HG03064 (cell line): ENCODE data around the gene MTRR.

Experiments
- ATAC-seq: cut with Tn5 transposase; IDR thresholded peaks from one replicate; pipeline ENCODE4 v1.9.1; 2021; ENCODE audit warnings: low read depth; ENCODE audit not compliant: unreplicated experiment

The MTRR gene

GRCh38 chr5:7868773-7869473, at the start of gene MTRR, which contains the start of gene FASTKD3:
Gene MTRR, plus strand, starts transcription at chr5:7869148. Its CDS starts 1,647 bp downstream, at chr5:7870795.
Gene FASTKD3, minus strand, starts transcription at chr5:7869031. Its CDS starts 948 bp downstream, at chr5:7868083.
- peak; percentile 97 for ATAC-seq

DNA sequence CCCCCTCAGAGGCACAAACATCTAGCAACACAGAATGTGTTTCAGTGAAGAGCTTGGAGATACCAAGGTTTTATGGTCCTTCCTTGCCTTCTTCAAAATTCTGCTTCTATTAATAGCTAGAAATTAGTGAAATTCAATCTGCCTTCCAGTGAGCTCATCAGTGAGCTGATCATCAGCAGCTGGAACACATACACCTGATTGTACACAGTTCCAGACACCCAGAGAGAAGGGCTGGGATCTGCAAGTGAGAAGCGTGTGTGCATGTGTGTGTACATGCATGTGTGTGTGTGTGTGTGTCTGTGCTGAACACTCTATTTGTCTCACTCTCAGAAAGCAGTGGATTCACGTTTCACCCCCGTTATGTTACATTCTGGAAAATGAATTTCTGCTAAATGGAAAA, 46.5 kb upstream of the MTRR start:
- ATAC-seq = no peak

DNA sequence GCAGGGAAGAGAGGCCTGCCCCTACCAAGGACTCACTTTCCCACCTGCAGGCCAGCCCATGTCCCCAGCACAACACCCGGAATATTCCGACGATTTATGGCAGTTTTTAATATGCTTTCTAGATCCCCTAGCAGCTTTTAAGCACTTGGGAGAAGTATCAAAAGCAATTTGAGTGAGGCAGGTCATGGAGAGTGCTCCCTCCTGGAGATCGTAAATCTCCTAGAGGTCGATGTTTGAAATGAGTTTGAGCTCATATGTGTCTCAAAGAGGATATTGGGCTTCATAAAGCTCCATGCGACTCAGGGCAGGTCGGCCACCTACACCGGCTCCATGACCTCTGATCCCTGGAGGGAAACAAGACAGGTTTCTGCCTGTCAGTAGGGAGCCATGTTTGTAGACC, 45.4 kb upstream of the MTRR start:
- no peak for ATAC-seq

DNA sequence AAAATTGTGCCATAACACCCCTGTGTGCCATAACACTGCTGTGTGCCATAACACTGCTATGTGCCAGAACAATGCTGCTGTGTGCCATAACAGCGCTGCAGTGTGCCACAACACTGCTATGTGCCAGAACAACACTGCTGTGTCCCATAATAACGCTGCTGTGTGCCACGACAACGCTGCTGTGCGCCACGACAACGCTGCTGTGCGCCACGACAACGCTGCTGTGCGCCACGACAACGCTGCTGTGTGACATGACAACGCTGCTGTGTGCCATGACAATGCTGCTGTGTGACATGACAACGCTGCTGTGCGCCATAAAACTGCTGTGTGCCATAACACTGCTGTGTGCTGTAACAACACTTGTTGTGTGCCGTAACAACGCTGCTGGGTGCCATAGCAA, 44.0 kb upstream of the MTRR start:
- no peak for ATAC-seq

DNA sequence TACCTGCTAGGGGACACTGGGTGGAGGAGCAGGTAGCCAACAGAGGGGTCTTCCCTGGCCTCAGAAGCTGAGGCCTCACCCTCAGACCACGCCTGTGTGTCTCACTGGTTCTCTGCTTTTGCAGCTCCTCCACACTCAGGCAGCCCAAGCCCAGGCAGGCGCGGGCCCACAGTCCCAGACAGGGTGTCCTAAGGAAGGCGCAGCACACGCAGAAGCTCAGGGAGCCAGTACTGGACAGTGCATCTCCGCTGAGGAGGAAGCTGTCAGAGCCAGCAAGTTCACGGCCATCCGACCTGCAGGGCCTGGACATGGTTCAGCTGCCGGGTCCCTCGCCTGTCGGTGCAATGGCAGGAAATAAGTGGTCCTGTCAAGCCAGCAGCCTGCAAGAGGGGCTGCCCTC, 43.3 kb upstream of the MTRR start:
- no peak for ATAC-seq

DNA sequence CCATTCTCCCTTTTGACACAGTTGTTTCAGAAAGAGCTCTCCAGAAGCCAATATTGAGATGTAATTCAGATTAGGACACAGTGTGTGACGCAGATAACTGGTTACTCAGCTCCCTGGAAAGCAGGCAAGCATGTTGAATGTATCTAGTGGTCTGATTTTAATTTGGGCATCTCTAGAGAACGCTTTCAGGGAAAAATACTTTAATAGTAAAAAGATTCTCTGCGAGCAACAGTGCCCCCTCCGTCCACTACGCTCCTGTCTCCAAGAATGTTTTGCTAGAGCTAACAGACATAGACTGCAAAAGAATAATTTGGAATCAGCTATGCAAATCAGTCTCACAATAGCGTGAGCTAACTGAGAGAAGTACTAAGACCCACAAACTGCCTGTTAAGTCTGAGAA, 41.3 kb upstream of the MTRR start:
- no peak for ATAC-seq

DNA sequence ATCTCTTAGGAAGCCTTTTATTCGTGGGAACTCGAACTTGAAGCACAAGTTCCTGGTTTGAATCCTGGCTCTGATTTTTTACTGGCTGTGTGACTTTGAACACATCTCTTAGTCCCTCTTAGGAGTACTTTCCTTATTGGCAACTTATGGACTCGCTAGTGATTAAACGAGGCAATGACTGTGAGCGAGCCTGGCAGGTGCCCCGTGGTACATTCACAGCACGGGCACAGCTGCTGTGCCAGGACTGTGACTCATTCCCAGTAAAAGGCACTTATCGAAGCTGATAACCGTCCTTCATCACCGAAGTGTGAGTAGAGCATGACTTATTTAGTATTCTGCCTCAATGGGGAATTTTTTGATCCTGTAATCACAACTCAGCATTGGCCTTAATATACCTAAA, 40.7 kb upstream of the MTRR start:
- no peak for ATAC-seq

GRCh38 chr5:7834982-7835381, 34.0 kb upstream of the MTRR start:
- ATAC-seq = no peak

DNA sequence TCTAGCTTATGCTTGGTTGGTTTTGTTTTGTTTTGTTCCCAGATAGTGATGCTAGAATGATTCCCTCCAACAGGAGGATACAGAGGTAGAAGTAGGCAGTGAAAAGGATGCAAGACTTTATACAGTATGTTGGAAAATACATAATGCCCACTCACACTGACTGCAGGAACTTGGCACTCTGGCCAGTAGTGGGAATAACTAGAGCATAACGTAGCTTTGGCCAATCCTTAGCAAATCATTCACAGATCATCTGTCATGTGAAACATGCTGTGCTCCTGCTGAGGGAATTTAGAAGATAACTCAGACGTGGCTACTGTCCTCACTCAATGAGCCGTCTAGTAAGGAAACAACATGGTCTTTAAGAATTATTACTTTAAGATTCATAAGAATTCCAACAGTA, 31.5 kb upstream of the MTRR start:
- no peak for ATAC-seq

DNA sequence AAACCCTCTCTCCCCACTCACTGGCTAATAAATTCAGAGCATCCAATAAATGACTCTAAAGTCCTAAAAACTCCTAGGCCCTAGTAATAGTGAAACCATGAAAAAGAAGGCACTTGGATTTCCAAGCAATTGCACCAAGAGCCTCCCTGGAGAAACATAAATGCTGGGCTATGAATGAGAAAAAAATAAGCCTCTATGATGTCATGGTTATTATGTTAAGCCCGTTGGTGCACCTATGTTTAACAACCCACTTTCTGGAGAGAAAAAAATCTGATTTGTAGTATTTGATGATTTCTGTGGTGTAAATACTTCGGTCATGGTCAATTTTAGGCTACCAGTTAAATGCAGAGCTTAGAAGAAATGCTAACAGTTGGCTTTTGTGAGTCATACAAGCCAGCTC, 26.4 kb upstream of the MTRR start:
- no peak for ATAC-seq

GRCh38 chr5:7844901-7845300, 24.0 kb upstream of the MTRR start:
- no peak for ATAC-seq

DNA sequence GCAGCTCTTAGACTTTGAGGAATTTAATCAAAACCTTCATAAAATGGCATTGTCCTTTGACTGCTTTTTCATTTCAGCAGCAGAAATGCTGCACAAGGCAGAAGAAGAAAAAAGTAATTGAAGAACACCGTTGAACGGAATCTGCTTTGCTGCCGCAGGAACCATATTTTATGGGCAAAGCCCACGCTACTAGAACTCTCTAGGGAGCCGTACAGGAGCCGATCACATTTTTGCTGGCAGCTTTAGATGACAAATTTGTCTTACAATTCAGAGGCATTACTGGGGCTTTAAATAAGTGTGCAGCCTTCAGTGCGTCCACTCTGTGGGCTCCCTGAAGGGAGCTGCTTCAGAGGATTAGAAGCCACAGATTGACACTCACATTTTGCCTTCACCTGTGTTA, 23.4 kb upstream of the MTRR start:
- no peak for ATAC-seq

DNA sequence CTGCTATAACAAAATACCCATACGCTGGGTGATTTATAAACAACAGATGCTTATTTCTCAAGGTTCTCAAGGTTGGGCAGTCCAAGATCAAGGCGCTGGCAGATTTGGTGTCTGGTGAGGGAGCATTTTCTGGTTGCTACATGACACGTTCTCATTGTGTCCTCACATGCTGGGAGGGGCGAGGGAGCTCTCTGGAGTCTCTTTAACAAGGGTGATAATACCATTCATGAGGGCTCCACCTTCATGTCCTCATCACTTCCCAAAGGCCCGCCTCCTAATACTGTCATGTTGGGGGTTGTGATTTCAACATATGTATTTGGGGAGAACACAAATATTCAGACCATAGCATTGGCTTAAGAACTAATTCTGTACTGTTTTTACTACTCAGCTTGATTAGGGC, 22.6 kb upstream of the MTRR start:
- ATAC-seq = no peak

- ATAC-seq = no peak
These were observed 20.7 kb upstream of the MTRR start for GRCh38 chr5:7848296-7848695.

DNA sequence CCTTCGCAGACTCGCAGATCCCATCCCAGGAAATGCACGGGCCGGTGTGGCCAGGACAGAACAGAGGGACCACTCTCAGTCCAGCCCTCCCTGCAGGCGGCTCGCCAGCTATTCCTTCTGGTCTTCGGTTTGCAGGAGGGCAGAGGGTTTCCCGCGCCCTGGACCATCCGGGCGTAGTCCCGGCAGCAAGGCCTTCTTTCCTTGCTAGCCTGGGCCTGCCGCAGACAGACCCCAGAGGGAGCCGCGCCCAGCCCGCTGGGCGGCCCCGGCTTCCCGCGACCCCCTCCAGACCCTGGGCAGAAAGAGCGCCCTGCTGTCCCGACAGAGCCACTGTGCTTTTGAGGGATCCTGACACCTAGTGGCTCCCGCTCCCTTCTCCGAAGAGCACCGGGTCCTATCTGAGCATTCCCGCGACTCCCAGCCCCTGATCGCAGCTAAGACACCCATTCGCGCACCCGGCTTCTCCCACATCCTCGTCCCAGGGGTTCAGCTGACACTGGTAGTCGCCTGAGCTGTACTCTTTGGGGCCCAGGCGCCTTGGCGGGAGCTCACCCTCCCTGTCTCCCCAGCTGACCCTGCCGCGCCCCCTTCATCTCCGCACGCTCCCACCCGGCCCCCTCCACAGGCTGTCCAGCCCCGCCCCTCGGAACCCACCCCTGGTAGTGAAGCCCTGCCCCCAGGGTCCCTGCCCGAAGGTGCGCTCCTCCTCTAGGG, 19.1 kb upstream of the MTRR start:
- ATAC-seq = no peak

GRCh38 chr5:7850395-7851239, 18.3 kb upstream of the MTRR start, which contains the start of gene CFAP90:
Gene CFAP90, minus strand, starts transcription at chr5:7851133. Its CDS starts 112 bp downstream, at chr5:7851021.
- no peak for ATAC-seq

GRCh38 chr5:7851240-7851592, 17.7 kb upstream of the MTRR start:
- ATAC-seq = no peak

DNA sequence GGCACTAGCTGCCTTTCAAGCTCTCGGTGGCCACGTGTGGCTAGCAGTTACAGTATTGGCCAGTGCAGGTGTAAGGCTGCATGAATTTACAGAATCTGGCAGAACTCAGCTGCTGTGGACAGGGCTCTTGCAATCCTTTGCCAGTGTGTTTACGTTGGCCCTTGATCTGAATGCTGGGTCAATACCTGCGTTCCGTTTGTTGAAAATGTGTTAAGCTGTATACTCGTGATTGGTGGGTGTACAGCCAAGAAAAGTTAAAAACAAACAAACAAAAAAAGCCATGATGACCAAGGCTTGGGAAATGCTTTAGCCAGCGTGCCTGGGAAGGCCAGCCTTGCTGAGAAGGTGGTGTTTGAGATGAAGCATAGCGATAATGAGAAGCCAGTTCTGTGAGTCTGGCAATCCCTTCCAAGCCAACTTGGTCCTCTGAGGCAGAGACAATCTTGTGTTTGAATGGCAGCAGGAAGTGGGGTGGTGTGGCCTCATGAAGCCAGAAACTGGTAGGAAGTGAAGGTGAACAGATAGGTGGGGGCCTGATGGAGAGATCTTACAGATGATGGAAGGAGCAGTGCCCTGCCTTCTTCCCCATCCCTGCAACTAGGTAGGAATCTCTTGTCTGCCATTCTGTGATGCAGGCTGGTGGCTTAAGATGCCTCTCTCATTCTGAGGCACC, 17.2 kb upstream of the MTRR start:
- no peak for ATAC-seq

DNA sequence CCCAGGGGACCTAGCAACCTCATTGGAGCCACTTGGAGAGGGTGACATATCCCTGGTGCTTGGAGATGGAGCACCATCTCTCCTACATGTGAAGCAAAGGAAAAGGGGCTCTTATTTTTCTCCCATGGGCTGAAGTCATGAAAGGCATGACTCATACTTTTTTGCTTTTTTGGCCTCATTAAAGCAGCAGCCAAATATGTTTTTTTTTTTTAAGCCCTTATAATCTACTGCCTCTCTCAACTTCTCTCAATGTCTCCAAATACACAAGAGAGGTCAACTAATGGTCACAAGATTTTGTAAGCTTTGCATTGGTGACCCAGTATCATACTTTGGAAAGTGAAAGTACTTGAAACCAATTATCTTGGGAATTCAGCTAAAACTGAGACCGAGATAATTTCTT, 16.4 kb upstream of the MTRR start:
- ATAC-seq = no peak

GRCh38 chr5:7852988-7853387, 16.0 kb upstream of the MTRR start:
- ATAC-seq = no peak

GRCh38 chr5:7855611-7856010, 13.3 kb upstream of the MTRR start:
- ATAC-seq = no peak
